Lung (tissue), 12 donors: ENCODE results near the gene ASCL3. TPM values are rescaled to one million over a fixed set of nuclear protein-coding genes. Genes with fewer than 3 reads are reported as not detected.
"Not testable (repeated sequence)": the region's sequence is repeated elsewhere in the genome, so short reads cannot be mapped to it uniquely, and the experiment has no call there.

Experiments used
- ATAC-seq: fragments of 200-7000 bp; cut with Tn5 transposase; one replicate; pipeline ENCODE4 v1.9.1; 2020; ENCODE audit warnings: moderate number of reproducible peaks; ENCODE audit not compliant: insufficient read depth, low FRiP score
- DNase-seq, 3 donors: peaks; one replicate each; pipeline ENCODE4 v3.0.0-alpha.2; 2013 to 2017
- H3K27ac ChIP-seq, 2 donors: one replicate each; pipeline ENCODE4 v1.5.1; 2013; ENCODE audit warnings: mild to moderate bottlenecking in 2 of 2, moderate library complexity in 2 of 2, control low read depth in 1 of 2, inconsistent platforms in 1 of 2, low read depth in 1 of 2, low read length in 1 of 2
- H3K27me3 ChIP-seq, 3 donors: one replicate each; pipeline ENCODE4 v1.5.1; 2013; ENCODE audit warnings: low read length in 2 of 3; ENCODE audit not compliant: control insufficient read depth in 3 of 3, insufficient read depth in 3 of 3
- H3K36me3 ChIP-seq, 4 donors: one replicate each; pipeline ENCODE4 v1.5.1; 2013; ENCODE audit warnings: low read length in 4 of 4, mild to moderate bottlenecking in 1 of 4, moderate library complexity in 1 of 4; ENCODE audit not compliant: control insufficient read depth in 4 of 4, insufficient read depth in 4 of 4
- H3K4me1 ChIP-seq, 5 donors: one replicate each; pipeline ENCODE4 v1.5.1; 2013; ENCODE audit warnings: low read length in 5 of 5, mild to moderate bottlenecking in 2 of 5, moderate library complexity in 1 of 5; ENCODE audit not compliant: control insufficient read depth in 5 of 5, insufficient read depth in 5 of 5
- H3K4me3 ChIP-seq: one replicate; pipeline ENCODE4 v1.5.1; 2013; ENCODE audit warnings: mild to moderate bottlenecking, control low read depth, moderate library complexity
- H3K9ac ChIP-seq, 2 donors: one replicate each; pipeline ENCODE4 v1.5.1; 2013; ENCODE audit warnings: low read length in 2 of 2, control low read depth in 1 of 2; ENCODE audit not compliant: insufficient read depth in 1 of 2
- H3K9me3 ChIP-seq, 4 donors: one replicate each; pipeline ENCODE4 v1.5.1; 2013; ENCODE audit warnings: low read length in 3 of 4, mild to moderate bottlenecking in 1 of 4, moderate library complexity in 1 of 4; ENCODE audit not compliant: control insufficient read depth in 4 of 4, insufficient read depth in 3 of 4
- CTCF ChIP-seq: IDR thresholded peaks from 2 replicates; pipeline ENCODE4 v1.5.1; 2012; ENCODE audit warnings: mild to moderate bottlenecking; ENCODE audit errors: control extremely low read depth, extremely low read depth
- WGBS, 2 donors: extraction: QIAGEN DNeasy Blood & Tissue Kit; methylation state at CpG; one replicate each; pipeline ENCODE4 v1.1.7; 2013; 5-methylcytosine and 5-hydroxymethylcytosine counted together
- polyA plus RNA-seq, 2 donors: library from polyadenylated mRNA; stranded (reverse); fragments of 200-250 nt; gene quantifications; one replicate each; pipeline ENCODE4 v1.2.1, GENCODE V29; 2013
- total RNA-seq, 2 donors: library from RNA; depleted of rRNA in 1 of 2; stranded (reverse); fragments of >200 nt in 1 of 2; gene quantifications; one replicate each; pipeline ENCODE4 v1.2.1, GENCODE V29; 2014 to 2021
- donor health status: control.
- donor health status: control.
- donor health status: Bipolar disorder and iron deficiency.
- donor health status: healthy.
- donor health status: DM: yes; HTN: yes; CAD: no.

Gene ASCL3
- total and polyA plus RNA-seq, 4 donors: not detected

GRCh38 chr11:8980485-8980884, 37.7 kb upstream of the ASCL3 start:
- DNase-seq (no peak), ATAC-seq (no peak)
- WGBS, 2 donors: 80 to 87% methylated on average over 3 of the region's 3 CpGs
- no peaks in the 10 kb centered on the region for H3K27me3 ChIP-seq
- no peak overlapping the region for H3K4me3 ChIP-seq
- no peaks in the 10 kb centered on the region for H3K9me3 ChIP-seq
- no peaks in the 10 kb centered on the region for H3K36me3 ChIP-seq
- no peak for TF ChIP-seq CTCF
- no peaks in the 10 kb centered on the region for H3K4me1 ChIP-seq
- H3K9ac ChIP-seq: no peak overlapping the region
- H3K27ac ChIP-seq: no peak overlapping the region

- not testable (repeated sequence) for ATAC-seq, H3K9me3 ChIP-seq, H3K4me1 ChIP-seq, H3K27ac ChIP-seq, DNase-seq, H3K4me3 ChIP-seq, H3K36me3 ChIP-seq, H3K27me3 ChIP-seq, H3K9ac ChIP-seq
- 92 to 95% methylated on average over 5 of the region's 7 CpGs for WGBS, 2 donors
These were observed 36.5 kb upstream of the ASCL3 start for GRCh38 chr11:8979365-8979764.

- Histone ChIP-seq H3K9ac (no peak overlapping the region), H3K36me3 (no peaks in the 10 kb centered on the region), H3K4me1 (no peaks in the 10 kb centered on the region), H3K27me3 (no peaks in the 10 kb centered on the region), H3K9me3 (no peaks in the 10 kb centered on the region), H3K27ac (no peak overlapping the region), H3K4me3 (no peak overlapping the region)
- ATAC-seq: no peak
- TF ChIP-seq CTCF: no peak
- no peak for DNase-seq
- WGBS, 2 donors: 70 to 79% methylated on average over 3 of the region's 3 CpGs
These were observed 30.3 kb upstream of the ASCL3 start for GRCh38 chr11:8973121-8973520.

- Histone ChIP-seq H3K9ac (no peak overlapping the region), H3K9me3 (no peaks in the 10 kb centered on the region), H3K27me3 (no peaks in the 10 kb centered on the region), H3K4me3 (no peak overlapping the region), H3K36me3 (no peaks in the 10 kb centered on the region), H3K4me1 (no peaks in the 10 kb centered on the region), H3K27ac (no peak overlapping the region)
- ATAC-seq (no peak), DNase-seq (no peak)
- WGBS, 2 donors: 83 to 92% methylated on average over 1 of the region's 1 CpG
- no peak for TF ChIP-seq CTCF
These were observed 29.1 kb upstream of the ASCL3 start for GRCh38 chr11:8971924-8972316.
